HG02885 (cell line): ENCODE measurements around the gene FAM180B.
A peak's percentile ranks its signal among the peaks of the same experiment; 100 is the strongest.
"Not testable (repeated sequence)": the region's sequence is repeated elsewhere in the genome, so short reads cannot be mapped to it uniquely, and the experiment has no call there.

ENCODE experiments used
- ATAC-seq: cut with Tn5 transposase; IDR thresholded peaks from one replicate; pipeline ENCODE4 v1.9.1; 2021; ENCODE audit warnings: mild to moderate bottlenecking; ENCODE audit not compliant: unreplicated experiment, poor library complexity

FAM180B gene

GRCh38 chr11:47593492-47593933 is 7.0 kb downstream of the FAM180B start:
- ATAC-seq: no peak

DNA sequence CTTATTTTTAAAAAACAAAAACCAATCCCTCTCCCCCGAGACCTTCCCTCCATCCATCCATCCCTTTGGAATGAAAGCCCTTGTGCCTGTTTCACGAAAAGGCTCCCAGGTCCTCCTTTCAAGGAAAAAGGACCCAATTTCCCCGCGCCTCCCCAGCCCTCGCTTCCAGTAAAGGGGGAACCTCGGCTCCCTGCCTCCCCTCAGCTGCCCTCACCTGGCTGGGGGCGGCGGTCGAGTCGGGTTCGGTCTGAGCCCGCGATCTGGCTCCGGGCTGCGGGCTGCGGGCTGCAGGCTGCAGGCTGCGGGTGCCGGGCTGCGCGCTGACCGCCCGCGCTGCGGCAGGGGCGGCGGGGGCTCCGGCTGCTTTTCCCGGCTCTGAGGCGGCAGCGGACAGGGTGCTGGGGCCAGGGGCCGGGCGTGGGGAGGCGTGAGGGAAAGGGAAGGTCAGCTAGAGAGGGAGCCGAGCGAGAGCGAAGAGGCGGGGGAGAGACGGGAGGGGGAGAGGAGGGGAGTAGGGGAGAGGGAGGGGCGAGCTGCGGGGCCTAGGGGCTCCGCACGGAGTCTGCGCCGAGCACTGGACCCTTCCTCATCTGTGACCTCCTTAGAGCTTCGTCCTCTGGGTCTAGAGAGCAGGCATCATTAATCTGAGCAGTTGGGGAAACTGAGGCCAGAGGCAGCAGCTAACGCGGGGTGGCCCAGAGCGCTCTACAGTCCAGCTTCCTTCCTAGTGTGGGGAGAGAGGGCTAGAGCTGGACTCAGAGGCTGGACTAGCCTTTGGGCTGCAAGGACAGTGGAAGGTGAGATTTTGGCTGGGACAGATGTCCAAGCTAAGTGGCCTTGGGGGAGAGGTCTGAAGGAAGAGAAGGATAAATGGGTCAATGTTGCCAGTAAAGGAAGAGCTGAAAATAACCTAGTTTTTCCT is 7.7 kb downstream of the FAM180B start, which contains the start of gene C1QTNF4:
C1QTNF4 (minus strand) TSS at position 478 of the 922 bp plus-strand sequence. CDS start 3,601 bp downstream, outside the sequence.
- no peak for ATAC-seq

DNA sequence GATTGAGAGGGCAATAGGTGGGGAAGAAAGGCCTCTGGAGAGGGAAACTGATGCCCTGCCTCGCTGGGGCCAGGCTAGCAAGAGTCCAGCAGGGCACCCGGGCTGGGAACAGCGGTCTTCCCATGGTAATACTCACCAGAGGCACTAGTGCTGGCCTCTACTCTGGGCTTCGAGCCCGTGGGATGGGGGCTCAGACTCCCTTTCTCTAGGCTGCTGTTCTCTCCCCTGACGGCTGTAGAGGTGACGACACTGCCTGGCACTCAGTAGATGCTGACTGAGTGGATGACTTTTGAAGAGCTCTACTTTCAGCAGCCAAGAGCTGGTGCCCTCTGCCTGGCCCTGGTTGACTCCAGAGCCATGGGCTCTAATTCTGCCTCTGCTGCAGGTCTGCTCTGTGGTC is 8.6 kb downstream of the FAM180B start:
- ATAC-seq: no peak

DNA sequence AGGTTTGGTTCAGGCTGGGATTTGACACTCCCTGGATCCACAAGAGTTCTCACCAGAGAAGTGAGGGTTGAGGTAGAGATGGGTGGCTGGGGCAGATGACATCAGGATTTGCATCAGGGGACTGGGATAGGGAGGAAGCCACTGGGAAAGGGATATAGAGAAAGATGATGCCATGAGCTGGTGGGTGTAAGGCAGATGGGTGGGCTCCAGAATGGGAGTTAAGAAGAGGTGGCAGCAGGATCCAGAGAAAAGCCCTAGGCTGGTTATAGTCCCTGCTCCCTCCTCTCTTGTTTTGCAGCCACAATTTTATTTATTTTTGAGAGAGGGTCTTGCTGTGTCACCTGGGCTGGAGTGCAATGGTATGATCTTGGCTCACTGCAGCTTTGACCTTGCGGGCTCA is 9.5 kb downstream of the FAM180B start:
- ATAC-seq: no peak

DNA sequence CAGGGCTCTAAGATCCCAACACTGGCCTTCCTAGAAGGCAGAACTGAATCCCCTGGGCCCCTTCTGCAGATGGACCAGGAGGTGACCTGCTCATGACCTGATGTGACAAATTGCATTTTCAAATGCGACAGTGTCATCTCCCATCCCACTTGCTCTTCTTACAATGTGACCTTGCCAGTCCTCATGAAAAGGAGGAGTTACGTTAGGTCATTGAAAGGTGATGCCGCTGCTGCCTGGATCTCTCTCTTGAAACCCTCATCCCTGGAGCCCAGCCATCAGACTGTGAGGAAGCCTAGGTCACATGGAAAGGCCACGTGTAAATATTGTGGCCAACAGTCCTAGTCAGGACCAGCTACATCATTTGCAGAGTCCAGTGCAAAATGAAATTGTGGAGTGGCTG is 13.4 kb downstream of the FAM180B start:
- ATAC-seq: no peak

DNA sequence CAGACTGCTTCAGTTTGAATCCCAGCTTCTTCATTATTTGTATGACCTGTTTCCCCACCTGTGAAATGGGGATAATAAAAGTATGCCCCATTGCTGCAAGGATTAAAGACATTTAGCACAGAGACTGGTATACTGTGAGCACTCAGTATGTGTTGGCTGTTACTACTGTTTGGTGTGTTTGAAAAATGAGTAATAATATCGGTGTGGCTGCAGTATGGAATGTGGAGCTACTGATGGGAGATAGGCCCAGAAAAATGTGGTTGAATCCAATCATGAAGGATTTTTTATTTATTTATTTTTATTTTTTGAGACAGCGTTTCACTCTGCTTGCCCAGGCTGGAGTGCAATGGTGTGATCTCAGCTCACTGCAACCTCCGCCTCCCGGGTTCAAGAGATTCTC is 16.8 kb downstream of the FAM180B start:
- ATAC-seq: no peak

DNA sequence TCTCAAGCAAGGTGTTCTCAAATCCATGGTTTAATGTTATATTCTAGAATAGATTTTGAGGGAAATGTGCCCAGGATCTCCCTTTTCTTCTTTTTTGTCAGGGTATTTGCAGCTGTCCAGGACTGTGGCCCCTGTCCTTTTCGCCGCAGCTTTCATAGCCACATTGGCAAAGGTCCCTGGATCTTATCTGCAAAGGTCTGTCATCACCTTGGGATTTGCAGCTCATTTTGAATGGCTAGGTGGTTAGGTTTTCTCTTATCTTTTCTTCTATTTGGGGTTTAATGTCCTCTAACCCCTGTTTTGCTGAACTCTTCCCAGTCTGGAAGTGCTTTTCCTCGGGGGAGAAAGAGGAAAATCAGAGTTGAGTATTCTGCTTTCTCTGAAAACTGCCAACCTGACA is 19.4 kb downstream of the FAM180B start:
- ATAC-seq: no peak

- no peak for ATAC-seq
Observed at GRCh38 chr11:47606731-47607130, 20.3 kb downstream of the FAM180B start.

- no peak for ATAC-seq
Observed at GRCh38 chr11:47607380-47607779, 20.9 kb downstream of the FAM180B start.

DNA sequence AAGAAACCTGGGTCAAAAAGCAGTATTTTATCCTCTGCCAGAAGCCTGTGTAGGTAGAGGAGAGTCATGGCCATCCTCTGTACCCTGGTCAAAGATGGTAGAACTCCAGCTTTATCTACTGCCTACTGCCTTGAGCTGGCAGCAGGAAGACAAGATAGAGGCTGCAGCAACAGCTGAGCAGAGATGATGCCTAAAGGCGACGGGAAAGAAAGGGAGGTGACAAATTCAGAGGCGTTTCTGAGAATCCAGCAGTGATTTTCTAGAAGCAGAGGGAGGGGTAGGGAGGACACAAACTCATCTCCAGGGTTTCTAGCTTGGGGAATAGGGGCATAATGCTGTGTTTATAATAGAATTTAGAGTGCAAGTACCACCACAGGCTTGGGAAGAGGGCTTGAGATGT is 23.2 kb downstream of the FAM180B start:
- no peak for ATAC-seq

- peak; percentile 91 for ATAC-seq
Observed at GRCh38 chr11:47611348-47611794, 24.9 kb downstream of the FAM180B start.

DNA sequence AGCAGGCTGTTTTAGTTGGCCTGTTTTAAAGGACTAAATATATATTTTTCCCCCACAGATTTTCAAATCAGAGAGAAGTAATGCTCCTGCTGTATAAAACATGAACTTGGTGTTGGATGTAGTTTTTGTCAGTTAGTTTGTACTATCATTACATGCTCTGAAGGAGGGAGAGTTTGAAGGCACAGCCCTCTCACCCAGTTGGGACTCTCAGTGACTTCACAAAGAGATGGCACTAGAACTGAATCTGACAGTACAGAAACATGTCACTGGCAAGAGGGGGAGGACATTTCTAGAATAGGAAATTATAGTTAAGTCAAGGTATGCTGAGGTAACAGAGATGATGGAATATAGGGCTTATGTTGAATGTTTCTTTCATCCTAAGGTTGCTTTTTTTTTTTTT is 28.8 kb downstream of the FAM180B start:
- ATAC-seq: no peak

DNA sequence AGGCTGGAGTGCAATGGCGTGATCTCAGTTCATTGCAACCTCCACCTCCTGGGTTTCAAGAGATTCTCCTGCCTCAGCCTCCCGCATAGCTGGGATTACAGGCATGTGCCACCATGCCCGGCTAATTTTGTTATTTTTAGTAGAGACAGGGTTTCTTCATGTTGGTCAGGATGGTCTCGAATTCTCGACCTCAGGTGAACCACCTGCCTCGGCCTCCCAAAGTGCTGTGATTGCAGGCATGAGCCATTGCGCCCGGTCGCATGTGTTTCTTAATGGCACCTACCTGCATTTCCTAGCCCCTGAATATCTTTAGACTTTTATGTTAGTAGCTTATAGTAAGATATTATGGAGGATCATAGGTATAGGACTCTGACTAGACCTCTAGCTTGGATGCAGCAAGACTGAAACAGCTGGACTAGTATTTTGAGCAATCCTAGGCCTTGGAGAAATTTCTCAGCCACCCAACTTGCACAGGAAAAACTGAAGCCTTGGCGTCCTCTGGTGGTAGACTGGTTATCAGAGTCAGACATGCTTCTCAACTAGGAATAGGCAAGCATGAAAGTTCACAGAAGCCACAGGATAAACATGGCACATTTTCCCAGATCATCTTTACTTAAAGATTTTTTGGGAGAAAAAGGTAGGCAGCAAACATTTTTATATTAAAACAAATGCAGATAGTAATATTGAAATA is 30.4 kb downstream of the FAM180B start:
- no peak for ATAC-seq

DNA sequence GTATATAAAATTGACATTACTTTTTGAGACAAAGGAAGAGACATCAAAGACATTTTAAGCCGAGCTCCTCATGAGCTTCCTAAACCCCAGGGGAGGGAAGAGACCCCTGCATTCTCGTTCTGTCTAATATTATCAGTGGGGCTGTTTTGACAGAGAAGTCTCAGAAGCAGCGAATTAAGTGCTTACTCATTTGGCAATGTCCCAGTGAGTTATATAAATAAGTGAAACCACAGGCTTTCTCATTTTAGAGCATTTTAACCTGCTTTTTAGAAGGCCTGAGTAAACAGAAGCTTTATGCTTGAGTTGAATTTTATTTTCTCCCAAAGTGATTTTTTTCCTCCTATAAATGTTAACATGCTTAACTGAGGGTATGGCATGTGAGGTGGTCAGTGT is 30.9 kb downstream of the FAM180B start:
- no peak for ATAC-seq

- no peak for ATAC-seq
Observed at GRCh38 chr11:47620836-47621378, 34.4 kb downstream of the FAM180B start.

GRCh38 chr11:47626234-47626633 is 39.8 kb downstream of the FAM180B start:
- no peak for ATAC-seq

DNA sequence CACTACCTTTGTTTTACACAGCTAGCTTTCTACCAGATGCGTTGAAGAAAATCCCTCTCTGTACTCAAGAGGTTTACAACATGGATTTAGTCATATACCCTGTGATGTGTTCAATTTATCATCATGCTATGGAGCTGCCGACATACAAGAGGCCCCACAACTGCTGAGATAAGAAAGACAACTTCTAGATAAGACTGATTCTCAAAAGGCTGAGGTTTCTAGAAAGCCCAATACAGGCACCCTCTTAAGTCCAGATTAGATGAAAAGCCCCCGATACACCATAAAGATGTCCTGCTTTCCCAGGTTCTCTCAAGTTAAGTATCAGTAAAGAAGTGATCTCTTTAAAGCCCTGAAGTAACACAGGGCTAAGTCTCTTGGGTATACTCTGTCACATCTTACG is 41.5 kb downstream of the FAM180B start:
- ATAC-seq: no peak

GRCh38 chr11:47631473-47631872 is 45.0 kb downstream of the FAM180B start:
- ATAC-seq: no peak

GRCh38 chr11:47636331-47636730 is 49.9 kb downstream of the FAM180B start:
- ATAC-seq: not testable (repeated sequence)
